Renal cortex interstitium (tissue), 11 donors: ENCODE data around the gene UTP18. TPM values are rescaled to one million over a fixed set of nuclear protein-coding genes. Genes with fewer than 3 reads are reported as not detected.
"Not testable (repeated sequence)": the region's sequence is repeated elsewhere in the genome, so short reads cannot be mapped to it uniquely, and the experiment has no call there.

Experiments used
- DNase-seq, 11 donors: peaks; one replicate each; pipeline ENCODE4 v3.0.0-alpha.2; 2013; ENCODE audit warnings: low read depth in 9 of 11, low spot score in 4 of 11; ENCODE audit errors: extremely low read depth in 1 of 11
- polyA plus RNA-seq, 3 donors: library from polyadenylated mRNA; unstranded; fragments of 120-200 nt; gene quantifications; one replicate each; pipeline ENCODE4 v1.2.1, GENCODE V29; 2013; ENCODE audit not compliant: insufficient read length in 3 of 3

UTP18 gene
- polyA plus RNA-seq, 3 donors: 43.9 to 63.7 (median 47.4) TPM

DNA sequence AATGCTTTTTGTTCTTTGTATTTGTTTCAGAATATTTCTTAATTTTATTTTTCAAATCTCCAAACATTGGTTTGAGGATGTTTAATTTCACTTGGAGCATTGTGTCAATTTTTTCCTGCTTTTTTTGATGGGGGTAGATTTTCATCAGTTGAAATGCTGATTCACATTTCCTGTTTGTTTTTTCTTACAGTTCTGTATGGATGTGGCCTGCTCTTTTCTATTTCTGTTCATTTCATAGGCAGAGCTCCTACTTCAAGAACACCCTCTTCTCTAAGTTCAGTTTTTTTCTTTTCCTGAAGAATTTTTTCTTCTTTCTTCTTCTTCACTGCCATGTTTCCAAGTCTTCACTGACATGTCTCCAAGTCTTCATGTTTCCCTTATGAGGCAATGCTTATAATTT lies 9.3 kb upstream of the UTP18 start:
- no peak for DNase-seq

DNA sequence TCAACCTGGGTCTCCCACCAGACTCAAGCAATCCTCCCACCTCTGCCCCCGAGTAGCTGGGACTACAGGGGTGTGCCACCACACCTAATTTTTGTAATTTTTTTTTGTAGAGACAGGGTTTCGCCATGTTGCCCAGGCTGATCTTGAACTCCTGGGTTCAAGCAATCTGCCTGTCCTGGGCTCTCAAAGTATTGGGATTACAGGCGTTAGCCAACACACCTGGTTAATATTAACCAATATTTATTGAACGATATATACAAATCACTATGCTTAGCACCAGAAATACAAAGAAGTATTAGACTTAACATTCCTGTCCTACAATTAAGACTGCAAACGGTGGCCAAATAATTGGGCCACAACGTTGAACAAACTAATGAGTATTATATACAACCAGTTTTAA lies 4.7 kb upstream of the UTP18 start:
- no peak for DNase-seq

DNA sequence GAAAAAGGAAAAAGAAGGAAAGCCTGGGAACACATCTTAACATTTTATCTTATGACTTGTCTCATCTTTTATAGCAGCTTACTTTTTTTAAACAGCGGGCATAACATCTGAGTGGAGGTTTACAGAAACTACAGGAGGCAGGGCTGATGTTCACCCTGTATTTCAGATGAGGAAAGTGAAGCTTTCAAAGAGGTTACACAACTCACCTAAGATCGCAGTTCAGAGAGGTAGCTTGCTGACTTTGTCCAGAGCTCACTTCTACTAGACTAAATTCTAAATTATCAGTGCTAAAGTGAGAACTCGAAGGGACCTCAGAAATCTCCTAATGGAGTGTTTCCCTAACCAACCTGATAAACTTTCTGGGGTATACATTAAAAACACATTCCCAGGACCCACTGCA lies 4.2 kb upstream of the UTP18 start:
- DNase-seq: no peak

- DNase-seq: no peak
These were observed 2.9 kb upstream of the UTP18 start for GRCh38 chr17:51257150-51258081.

GRCh38 chr17:51258756-51259563 lies 1.4 kb upstream of the UTP18 start:
- DNase-seq: peak in 5 of 11 donors; percentile 6 to 17 (median 14)

- DNase-seq: peak in 9 of 11 donors; percentile 92 to 97 (median 95)
These were observed 646 bp upstream of the UTP18 start, which contains the start of gene MBTD1 for GRCh38 chr17:51259564-51260236. Gene MBTD1, minus strand, starts transcription at chr17:51260049. Its CDS starts 34,888 bp downstream, at chr17:51225161.

- peak in 3 of 11 donors; percentile 35 to 49 (median 45) for DNase-seq
These were observed 948 bp downstream of the UTP18 start for GRCh38 chr17:51261024-51261963.

DNA sequence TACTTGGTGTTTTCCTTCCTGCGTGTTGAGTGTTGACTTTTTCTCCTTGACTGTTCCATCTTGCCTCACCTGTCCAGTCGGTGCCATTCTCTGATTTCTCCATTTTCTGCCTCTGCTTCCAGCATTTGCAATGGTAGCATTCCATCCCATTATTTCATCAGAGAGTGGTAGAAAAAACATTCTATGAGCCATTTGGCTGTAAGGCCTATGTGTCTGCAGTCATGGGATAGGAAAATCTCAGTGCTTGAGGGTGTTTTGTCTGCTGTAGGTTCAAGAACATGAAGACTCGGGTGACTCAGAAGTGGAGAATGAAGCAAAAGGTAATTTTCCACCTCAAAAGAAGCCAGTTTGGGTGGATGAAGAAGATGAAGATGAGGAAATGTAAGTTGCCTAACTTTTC lies 2.7 kb downstream of the UTP18 start:
- DNase-seq: no peak

DNA sequence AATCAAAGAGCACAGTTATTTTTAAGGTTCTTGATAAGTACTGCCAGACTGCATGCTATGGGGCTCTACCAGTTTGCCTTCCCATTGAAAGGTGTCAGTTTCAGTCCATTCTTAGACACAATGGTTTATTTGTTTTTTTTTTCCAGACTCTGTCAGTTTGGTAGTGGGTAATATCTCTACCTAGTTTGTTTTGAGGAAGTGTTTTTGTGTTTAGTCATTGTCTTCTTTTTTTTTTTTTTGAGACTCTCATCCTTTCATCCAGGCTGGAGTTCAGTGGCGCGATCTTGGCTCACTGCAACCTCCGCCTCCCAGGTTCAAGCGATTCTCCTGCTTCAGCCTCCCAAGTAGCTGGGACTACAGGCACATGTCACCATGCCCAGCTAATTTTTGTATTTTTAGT lies 4.1 kb downstream of the UTP18 start:
- not testable (repeated sequence) for DNase-seq

DNA sequence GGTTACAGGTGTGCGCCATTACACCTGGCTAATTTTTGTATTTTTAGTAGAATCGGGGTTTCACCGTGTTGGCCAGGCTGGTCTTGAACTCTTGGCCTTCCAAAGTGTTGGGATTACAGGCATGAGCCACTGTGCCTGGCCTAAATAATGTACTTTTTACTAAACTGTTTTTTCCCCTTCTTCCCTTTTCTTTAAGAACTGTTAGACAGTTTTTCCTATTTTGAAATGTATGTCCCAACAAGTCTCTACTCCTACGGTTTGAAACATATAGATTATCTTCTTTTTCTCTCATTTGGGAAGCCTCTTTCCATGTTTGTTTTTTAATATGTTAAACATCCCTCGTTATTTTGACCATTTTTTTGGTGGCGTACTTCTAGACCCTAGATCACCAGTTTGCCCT lies 9.6 kb downstream of the UTP18 start:
- no peak for DNase-seq

DNA sequence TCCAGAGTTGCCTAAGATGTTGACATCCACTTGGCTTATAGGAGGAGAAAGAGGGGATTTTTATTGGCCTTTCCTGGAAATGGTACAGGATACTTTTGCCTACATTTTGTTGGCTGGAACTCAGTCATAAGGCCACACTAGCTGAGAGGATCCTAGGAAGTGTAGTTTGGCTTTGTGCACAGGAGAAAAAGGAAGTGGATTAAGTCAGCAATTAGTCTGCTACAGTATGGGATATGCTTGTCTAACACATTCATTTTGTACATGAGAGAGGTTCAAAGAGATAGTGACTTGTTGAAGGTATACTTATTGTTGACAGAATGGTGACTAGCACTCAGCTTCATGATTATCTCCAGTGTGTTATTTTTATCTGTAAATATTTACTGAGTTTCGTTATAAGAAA lies 10.3 kb downstream of the UTP18 start:
- no peak for DNase-seq

DNA sequence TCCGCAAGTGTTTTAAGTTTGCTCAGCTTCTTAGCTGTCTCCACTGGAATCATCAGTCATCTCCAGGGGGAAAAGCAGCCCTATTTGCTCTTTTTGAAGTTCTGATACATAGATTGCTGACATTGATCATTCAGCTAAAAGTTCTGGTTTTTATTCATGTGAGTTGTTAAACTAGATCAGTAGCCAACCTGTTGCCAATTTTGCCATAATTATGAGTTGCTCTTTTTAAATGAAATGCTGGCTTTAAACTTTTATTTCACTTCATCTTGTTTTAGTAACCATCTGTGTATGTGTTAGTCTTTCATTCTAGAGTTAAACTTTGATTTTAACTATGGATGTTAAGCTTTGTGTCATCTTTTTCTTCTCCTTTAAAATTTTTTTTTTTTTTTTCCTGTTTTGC lies 12.5 kb downstream of the UTP18 start:
- DNase-seq: no peak

GRCh38 chr17:51275381-51275780 lies 15.0 kb downstream of the UTP18 start:
- DNase-seq: no peak

- DNase-seq: no peak
These were observed 18.8 kb downstream of the UTP18 start for GRCh38 chr17:51279183-51279582.

- no peak for DNase-seq
These were observed 27.1 kb downstream of the UTP18 start for GRCh38 chr17:51287412-51287811.

- no peak for DNase-seq
These were observed 29.4 kb downstream of the UTP18 start for GRCh38 chr17:51289696-51290111.

DNA sequence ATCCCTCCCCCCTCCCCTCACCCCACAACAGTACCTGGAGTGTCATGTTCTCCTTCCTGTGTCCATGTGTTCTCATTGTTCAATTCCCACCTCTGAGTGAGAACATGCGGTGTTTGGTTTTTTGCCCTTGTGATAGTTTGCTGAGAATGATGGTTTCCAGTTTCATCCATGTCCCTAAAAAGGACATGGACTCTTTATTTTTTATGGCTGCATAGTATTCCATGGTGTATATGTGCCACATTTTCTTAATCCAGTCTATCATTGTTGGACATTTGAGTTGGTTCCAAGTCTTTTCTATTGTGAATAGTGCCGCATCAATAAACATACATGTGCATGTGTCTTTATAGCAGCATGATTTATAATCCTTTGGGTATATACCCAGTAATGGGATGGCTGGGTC lies 34.0 kb downstream of the UTP18 start:
- not testable (repeated sequence) for DNase-seq
